Activated CD4-positive, CD25-positive, alpha-beta regulatory T cell treated with anti-CD3 and anti-CD28 coated beads, Interleukin-2, amount 50 U/mL, for 16 hours (primary cell): ENCODE data around the gene AQP2.
"Not testable (repeated sequence)": the region's sequence is repeated elsewhere in the genome, so short reads cannot be mapped to it uniquely, and the experiment has no call there.

Experiments used
- DNase-seq: peaks from one replicate; pipeline ENCODE4 v3.0.0-alpha.2; 2020; ENCODE audit warnings: low read depth, low spot score

The AQP2 gene

DNA sequence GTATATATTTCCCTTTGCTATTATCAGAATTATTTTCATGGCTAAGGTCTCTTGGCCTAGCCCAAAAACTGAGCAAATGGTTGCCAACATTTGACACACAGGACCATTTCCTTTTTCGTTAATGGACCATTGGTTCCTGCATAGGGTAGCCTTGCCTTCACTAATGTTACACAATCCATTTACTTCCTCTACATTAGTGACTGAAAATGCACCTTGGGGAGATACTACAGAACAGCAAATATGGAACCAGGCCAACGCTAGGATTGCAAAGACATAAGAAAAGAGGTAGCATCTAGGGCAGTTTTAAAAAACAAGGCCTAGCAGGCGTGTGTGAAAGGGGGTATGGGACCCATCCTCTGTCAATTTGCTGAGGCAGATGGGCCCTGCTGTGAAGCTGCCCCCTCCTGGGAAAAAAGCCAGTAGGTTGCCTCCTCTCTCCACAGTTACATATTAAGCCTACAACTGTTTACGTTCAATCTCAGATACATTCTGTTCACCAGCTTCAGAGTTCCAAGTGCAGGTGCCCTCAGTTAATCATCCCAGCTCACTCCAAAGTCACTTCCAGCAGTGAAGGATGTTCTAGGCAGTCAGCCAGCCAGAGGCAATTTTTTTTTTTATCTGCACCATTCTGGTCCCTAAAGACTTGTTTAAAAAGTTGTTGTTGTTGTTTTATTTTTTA is 37.2 kb downstream of the AQP2 start:
- no peak for DNase-seq

DNA sequence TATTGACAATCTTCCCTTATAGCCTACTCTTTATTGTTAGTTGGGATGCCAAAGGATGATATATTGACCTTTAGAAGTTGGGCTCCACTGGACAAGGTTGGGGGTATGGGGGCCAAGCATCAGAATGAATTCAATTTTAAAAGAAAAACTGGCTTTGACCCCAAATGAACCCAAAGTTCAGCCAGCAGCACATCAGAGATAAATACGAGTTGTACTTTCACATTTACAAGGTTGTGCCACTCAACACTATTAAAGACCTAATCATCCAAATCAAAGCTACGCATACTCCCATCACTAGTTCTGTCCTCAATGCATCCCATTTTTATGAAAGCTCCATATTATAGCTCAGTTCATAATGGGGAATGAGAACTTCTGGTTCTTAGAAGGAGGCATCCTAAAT is 38.9 kb downstream of the AQP2 start:
- not testable (repeated sequence) for DNase-seq

DNA sequence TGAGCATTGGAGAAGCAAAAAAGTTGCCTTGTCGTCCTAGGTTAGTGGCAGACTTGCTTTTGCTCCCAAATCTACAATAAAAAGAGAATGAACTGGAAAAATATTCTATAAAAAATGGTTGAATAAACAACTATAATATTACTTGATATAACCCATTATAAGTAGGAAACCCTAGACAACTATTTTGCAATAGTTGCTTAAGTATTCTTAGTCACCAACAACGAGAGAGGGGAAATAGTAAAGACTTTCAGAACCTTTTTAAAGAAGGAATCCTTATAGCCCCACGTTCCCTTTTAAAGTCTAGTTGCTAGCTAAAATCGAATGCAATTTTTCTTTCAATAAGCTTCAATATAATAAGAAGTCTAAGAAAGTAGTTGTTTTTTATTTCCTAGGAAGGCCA is 39.7 kb downstream of the AQP2 start:
- no peak for DNase-seq

DNA sequence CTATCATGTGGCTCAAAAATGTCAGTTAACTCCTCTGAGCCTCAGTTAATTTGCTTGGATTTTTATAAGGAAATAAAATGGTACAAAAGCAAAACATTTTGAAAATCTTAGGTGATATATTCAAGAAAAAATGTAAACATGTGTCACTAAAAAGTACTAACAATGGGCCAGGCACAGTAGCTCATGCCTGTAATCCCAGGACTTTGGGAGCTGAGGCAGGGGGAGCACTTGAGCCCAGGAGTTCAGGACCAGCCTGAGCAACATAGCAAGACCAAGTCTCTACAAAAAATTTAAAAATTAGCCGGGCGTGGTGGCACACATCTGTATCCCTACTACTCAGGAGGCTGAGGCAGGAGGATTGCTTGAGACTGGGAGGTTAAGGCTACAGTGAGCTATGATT is 47.9 kb downstream of the AQP2 start:
- no peak for DNase-seq

DNA sequence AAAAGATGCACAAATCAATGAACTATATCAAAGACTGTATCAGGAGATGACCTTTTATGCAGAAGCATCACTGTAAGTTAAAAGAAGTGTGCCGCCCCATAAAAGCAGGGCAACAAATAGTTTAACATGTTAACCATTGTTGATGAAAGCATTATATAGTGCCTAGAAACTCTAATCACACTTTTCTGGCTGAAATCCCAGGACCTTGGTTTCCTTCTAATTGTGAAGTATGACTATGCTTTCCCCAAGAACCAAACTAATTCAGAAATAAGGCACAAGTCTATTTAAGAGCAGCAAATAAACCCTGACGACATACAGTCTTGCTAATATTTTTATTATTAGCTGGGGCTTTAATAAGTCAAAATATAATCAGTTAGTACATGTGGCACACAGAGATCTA is 53.1 kb downstream of the AQP2 start:
- DNase-seq = no peak

DNA sequence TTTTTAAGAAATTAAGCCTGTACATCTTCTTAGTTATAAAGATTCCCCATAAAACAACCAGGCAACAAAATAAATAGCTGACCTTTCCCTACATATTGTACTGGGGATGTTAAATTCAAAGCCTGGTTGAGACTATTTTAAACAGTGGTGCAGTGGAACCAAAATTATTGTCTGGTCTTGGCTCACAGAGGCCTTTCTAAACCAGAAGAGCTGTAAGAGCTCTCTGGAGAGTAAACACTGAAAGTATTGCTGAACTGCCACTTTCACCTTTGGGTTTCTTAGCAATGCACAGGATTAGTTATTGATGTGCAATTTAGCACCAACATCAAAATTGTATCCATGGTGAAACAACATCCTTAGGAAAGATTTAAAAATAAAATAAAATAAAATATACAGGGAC is 54.2 kb downstream of the AQP2 start:
- DNase-seq = no peak

DNA sequence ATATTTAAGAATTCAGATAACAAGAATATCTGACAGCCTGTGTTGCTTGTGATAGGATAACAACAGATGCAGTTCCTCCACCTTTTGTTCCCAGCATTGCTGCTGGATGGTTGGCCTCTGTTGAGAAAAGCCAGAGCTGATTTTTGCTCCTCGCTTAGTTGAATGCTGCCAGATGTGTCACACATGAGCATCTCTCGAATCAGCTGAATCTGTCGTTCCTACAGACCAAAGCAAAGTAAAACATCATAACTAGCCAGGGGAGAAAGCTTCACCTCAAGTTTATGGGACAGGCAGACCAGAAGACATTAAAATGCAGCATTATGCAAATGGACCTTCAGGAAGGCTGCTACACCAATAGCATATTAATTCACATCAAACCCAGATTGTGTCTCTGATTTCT is 54.6 kb downstream of the AQP2 start:
- DNase-seq = no peak

DNA sequence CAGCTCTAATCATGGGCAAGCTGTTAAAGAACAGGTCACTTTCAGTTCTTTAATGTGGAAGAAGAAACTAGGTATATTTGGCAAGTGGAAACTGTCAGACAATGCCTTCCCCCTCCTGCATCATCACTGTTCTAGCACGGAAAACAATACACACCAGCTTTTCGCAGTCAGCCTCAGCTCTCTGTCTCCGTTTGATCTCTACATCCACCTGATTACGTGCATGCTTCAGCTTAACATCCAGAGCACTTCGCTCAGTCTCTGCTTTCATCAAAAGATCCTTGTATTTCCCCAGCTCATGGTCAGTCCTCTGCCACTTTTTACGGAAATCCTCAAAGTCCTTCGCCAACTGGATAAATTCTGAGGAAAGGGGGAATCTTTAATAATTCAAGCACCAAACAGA is 55.7 kb downstream of the AQP2 start:
- no peak for DNase-seq

DNA sequence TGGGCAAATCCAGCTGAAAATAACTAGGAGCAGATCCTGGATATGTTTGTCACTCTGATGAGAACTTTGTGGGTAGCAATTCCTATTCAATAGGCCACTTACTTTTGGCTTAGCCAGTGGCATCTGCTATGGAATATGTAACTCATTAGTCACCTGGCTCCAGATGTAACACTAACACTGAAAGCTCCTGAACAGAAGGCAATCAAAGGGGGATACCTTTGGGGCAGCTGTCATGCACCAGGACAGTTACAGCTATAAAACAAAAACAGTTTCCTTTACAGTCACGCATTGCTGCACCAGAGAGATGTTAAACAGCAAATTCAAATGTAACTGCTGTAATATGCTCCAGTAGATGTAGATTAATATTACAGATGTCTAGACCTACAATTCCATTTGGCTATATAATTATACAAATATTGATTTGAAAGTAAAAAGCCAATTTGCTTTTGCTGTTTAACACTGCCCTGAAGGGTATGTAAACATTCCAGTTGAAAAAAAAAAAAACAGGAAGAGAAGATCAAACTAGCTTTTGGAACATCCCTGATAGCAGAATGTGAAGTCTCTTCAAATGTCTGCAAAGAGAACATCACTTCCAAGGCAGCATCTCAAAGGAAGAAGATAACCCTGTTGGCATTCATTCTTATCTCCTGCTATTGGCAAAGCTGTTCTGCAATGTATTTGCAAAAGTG is 56.4 kb downstream of the AQP2 start:
- no peak for DNase-seq
